Peyer's patch (tissue), 4 donors: ENCODE measurements around the gene SIGLEC12.
A peak's percentile ranks its signal among the peaks of the same experiment; 100 is the strongest.

Experiments used
- POLR2A ChIP-seq, 2 donors: fragments of 450-650 bp; IDR thresholded peaks; one replicate each; pipeline ENCODE4 v1.5.1; 2017; ENCODE audit warnings: antibody characterized with exemption in 2 of 2, mild to moderate bottlenecking in 2 of 2, moderate library complexity in 2 of 2
- TF ChIP-seq, protein P1 (sequence below), 6 experiments: fragments of 450-650 bp in 4 of 6; fragments of 200-600 bp in 2 of 6; sonication (generic) in 1 of 6; IDR thresholded peaks; one replicate each; pipeline ENCODE4 v1.5.1; 2017 to 2019; ENCODE audit warnings: antibody characterized with exemption in 6 of 6, mild to moderate bottlenecking in 3 of 6, moderate library complexity in 1 of 6

DNA sequence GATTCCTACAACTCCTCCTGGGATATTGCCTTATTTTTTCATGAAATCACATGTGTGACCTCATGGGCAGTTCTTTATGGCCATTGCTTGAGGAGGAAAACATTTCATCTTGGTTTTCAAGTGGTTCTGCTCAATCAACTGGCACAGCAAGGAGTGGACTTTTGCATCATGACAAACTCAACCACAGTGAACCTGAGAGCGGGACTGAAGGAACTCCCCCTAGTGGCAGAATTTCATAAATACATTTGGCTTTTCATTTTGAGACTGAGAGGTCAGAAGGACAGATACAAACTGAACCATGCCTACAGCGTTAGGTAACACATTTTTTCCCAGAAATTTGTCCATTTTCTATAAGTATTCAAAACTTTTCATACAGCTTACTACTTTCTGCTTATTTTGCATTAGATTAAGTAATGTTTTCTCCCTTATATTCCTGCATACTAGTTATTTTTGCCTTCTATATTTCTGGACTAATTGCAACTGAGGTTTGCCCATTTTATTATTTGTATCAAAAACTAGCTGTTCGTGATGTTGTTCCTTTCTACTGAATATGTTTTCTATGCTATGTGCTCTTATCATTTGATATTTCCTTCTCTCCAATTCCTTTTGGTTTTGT lies 13.4 kb upstream of the SIGLEC12 start:
- TF ChIP-seq, protein P1, sequence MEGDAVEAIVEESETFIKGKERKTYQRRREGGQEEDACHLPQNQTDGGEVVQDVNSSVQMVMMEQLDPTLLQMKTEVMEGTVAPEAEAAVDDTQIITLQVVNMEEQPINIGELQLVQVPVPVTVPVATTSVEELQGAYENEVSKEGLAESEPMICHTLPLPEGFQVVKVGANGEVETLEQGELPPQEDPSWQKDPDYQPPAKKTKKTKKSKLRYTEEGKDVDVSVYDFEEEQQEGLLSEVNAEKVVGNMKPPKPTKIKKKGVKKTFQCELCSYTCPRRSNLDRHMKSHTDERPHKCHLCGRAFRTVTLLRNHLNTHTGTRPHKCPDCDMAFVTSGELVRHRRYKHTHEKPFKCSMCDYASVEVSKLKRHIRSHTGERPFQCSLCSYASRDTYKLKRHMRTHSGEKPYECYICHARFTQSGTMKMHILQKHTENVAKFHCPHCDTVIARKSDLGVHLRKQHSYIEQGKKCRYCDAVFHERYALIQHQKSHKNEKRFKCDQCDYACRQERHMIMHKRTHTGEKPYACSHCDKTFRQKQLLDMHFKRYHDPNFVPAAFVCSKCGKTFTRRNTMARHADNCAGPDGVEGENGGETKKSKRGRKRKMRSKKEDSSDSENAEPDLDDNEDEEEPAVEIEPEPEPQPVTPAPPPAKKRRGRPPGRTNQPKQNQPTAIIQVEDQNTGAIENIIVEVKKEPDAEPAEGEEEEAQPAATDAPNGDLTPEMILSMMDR (IDR thresholded peaks at IDR 0.05): peak; percentile 75 to 87 (median 84)
- TF ChIP-seq POLR2A (IDR thresholded peaks at IDR 0.05): no peak
